WI38 (cell line): ENCODE data around the gene LBX1.

ENCODE experiments used
- H3K4me3 ChIP-seq: 2 replicates; pipeline ENCODE4 v1.5.1; 2011; ENCODE audit warnings: low read depth, mild to moderate bottlenecking, control low read depth, low read length
- TF ChIP-seq, protein P1 (sequence below): IDR thresholded peaks from 2 replicates; pipeline ENCODE4 v1.5.1; 2012; ENCODE audit warnings: low read depth, mild to moderate bottlenecking, control low read depth, low read length

LBX1 gene

DNA sequence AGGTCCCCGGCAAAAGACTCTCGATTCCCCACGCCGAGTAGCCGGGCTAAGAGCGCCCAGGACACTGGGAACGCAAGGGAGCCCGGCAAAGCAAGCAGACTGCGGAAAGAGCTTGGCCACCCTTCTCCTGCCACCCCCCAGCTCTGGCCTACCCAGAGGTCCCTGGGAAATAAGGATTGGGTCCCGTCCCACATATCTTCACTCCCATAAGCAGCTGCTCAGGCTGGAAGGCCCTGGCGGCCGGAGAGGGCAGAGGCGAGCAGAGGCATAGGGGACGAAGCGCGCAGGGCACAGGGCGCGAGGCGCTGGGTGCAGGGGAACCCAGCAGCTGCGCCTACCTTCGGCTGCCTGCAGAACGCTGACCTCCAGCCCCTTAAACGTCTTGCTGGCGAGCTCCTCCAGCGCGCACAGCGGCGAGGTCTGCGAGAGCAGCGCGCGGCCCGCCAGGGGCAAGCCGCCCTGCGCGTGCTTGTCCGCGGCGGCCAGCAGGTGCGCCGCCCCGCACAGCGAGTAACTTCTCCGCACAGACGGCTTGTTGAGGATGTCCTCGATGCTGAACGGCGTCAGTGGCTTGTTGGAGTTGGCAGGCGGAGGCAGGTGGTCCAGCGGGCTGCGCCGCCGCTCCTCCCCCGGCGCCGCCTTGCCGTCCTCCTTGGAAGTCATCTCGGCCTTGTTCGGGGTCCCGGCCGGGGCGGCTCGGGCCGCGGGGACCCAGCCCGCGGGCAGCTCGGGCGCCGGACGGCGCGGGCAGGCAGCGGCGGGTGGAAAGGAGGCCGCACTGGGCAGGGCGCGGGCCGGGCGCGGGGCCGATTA lies 904 bp downstream of the LBX1 start:
- H3K4me3 ChIP-seq, result no peak overlapping the region
- TF ChIP-seq, protein P1, sequence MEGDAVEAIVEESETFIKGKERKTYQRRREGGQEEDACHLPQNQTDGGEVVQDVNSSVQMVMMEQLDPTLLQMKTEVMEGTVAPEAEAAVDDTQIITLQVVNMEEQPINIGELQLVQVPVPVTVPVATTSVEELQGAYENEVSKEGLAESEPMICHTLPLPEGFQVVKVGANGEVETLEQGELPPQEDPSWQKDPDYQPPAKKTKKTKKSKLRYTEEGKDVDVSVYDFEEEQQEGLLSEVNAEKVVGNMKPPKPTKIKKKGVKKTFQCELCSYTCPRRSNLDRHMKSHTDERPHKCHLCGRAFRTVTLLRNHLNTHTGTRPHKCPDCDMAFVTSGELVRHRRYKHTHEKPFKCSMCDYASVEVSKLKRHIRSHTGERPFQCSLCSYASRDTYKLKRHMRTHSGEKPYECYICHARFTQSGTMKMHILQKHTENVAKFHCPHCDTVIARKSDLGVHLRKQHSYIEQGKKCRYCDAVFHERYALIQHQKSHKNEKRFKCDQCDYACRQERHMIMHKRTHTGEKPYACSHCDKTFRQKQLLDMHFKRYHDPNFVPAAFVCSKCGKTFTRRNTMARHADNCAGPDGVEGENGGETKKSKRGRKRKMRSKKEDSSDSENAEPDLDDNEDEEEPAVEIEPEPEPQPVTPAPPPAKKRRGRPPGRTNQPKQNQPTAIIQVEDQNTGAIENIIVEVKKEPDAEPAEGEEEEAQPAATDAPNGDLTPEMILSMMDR, result no peak

DNA sequence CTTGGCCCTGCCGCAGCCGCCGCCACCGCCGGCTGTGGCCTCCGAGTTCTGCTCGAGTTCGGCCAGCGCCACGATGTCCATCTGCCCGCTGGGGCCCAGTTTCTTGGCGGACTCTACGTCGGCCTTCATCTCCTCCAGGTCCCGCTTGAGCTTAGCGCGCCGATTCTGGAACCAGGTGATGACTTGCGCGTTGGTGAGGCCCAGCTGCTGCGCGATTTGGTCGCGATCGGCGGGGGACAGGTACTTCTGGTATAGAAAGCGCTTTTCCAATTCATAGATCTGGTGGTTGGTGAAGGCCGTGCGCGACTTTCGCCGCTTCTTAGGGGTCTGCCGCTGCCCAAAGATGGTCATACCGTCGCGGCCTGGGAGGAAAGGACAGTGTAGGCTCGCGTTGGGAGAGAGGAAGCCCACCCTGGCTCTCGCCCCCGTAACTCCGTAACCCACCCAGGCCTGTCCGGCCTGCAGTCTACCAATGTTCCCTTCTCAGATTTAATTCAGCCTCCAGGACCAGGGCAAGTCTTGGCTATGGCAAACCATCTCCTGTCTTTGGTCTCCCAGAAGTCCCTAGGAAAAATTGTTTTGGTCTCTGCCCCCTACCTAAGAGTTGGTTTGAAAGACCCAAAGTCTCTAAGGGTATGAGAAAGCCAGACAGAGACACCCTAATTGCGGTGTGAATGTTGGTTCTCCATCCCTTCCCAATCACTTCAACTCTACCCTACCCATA lies 1.7 kb downstream of the LBX1 start:
- H3K4me3 ChIP-seq, result no peak overlapping the region
- TF ChIP-seq, protein P1, result no peak

DNA sequence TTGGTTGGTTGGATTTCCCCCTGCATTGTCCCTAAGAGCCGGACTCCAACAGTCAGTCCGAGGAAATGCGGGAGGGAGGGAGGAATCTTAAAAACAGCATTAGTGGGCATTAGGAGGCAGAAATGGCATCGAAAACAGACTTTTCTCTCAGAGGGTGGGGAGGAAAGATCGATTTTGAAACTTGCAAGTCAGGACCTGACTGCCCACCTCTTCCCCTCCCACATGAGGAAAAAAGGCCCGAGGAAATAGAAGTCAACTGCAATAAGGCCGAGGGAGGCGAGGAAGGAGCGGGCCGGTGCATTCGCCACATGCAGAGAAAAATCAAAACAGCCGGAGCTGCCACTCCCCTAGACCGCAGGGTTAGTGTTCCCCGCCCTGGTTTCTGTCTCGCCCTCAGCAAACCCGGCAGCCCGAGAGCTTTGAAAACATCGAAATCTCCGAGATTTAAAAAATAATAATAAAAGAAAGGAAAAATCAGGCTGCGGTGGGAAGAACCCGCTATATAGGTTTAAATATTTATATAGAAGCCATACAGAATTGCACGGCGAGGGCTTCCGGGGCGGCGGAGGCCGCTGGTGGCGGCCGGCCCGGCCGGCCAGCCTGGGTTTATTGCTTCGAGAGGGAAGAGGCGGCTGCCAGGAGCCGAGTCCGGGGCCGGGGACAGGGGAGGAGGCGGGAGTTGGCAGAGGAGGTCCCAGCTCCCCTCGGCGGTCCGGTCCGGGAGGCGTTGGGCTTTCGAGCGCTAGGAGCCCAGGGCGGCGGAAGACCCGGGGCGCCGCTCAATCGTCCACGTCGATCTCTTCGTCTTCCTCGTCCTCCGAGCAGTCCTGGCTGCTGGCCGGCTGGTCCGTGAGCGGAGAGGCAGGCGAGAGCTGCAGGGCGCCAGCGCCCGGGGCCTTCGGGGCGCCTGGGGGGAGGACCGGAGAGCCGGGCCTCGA lies 2.5 kb downstream of the LBX1 start:
- H3K4me3 ChIP-seq, result no peak overlapping the region
- TF ChIP-seq, protein P1, result no peak

DNA sequence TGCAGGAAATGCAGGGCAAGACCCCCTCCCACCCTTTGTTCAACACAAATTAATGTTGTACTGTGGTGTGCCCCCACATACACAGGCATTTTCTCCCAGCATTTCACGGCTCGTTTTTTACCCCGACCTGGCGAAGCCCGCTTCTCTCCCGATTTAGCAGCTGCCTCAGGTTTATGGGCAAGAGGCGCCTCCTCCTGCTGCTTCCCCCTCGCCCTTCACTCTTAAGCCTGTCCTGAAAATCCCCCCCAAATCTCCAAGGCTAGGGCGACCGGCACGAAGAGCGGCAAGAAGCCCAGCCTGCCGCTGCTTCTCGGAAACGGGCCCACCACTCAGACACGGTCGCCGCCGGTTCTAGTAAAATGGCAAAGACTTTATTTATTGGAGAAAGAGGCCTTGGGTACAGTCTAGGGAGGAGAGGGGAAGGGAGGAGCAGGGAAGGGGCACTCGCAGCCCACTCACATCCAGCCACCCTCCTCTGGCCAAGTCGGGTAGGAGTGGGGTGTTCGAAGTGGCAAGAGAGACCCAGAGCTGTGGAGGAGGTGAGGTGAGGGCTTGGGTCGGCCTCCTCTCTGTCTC lies 3.3 kb downstream of the LBX1 start:
- H3K4me3 ChIP-seq, result no peak overlapping the region
- TF ChIP-seq, protein P1, result no peak

DNA sequence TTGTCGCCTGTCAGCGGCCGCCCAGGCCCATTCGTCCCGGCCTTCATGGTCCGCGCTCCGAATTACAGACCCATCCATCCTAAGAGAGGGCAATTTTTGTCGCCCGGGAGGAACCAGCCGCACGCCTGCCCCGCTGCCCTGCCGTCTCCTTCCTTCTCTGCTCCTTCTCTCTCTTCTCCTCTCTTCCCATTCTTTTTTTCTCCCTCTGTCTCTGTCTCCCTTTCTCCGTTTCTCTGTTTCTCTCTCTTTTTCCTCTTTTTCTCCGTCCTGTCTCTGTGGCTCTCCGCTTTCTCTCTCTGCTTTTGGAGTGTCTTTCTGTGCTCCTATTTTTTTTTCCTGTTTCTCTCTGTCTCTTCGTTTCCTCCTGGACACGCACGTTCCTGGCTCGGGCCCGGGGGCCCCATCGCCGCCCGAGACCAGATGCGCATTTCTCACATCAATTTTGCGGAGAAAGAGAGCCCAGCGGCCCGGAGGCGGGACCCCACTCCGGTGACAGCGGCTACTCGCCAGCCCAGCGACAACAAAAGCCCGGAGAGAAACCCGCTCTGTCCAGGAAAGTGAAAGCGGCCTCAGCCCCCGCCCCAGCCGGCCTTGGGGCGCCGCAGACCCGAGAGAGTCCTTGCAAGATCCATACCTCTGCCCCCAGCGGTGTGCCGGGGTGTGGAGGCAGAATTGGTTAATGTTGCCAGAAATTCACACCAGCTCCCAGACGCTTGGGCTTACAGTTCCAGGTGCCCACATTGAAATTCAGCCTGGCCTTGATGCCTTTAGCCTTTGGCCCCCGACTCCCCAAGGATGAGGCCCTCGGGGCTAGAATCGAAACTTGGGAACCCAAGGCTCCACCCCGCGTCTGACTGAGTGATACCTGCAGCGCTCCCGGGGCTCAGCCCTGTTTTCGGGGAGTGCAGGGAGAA lies 4.1 kb downstream of the LBX1 start:
- H3K4me3 ChIP-seq, result 0 out of 2 replicates have a peak overlapping the region, but pooled peaks have one; percentile 16
- TF ChIP-seq, protein P1, result no peak

DNA sequence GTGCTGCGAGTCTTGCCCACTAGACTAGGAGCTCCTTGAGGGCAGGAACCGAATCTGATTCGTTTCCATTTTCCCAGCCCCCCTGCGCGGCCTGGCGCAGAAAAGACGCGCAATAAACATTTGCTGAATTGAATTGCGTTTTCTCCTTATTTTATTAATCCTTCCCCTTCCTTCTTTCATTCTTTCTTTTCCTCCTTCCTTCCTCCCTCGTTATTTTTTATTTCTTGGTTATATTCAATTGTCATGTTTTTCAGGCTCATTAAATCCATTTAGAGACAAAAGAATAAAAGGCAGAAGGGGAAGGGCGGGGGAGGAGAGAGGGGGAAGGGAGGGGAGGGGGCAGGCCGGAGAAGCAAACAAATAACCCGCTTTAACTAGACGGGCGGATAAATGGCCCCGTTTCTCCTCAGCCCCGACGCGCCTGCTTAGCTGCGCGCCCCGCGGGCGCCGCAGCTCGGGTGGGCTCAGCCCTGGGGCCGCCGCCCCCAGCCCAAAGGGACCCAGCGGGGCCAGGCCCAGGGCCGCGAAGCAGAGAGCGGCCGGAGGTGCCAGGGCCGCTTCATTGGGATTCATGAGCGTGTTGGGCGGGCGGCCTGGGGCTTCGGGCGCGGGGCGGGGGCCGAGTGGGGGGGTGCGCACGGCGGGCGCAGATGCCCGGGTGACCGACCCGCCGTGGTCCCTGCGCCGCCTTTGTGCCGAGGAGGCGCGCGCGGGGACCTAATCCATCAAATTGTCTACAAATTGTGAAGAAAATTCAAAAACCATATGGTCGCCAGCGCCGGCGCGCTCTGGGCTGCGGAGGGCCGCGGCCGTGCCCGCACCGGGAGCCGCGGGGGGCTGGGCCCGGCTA lies 5.0 kb downstream of the LBX1 start:
- TF ChIP-seq, protein P1, result no peak
- no peak overlapping the region for H3K4me3 ChIP-seq
